ENCODE data around the gene DAPL1. TPM values are rescaled to one million over a fixed set of nuclear protein-coding genes. Genes with fewer than 3 reads are reported as not detected.

Gene DAPL1
- total RNA-seq, 1 experiment from 2014 or later = not detected

DNA sequence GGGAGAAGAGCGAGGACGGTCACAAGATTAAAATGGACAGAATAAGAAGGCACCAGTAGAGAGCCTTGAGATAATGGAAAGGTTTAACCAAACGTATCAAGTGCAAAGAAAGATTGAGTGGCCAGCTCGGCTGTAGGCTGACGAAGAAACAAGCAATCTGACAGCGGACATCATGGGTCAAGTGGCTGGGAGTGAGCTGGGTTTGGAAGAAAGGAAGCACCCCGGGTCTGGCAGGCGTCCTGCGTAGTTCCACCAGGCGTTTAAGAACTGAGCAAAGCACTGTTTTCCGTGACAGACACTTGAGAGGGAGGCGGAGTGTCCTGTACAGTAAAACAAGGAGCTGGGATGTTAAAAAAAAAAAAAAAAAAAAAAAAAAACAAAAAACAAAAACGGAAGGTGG is 27.1 kb downstream of the DAPL1 start:
- Mint-ChIP-seq H3K27ac (ENCODE audit: low read depth, unreplicated experiment) (no peak overlapping the region), H3K27me3 (ENCODE audit: insufficient read depth, unreplicated experiment) (no peaks in the 10 kb centered on the region), H3K36me3 (ENCODE audit: insufficient read depth, unreplicated experiment) (no peaks in the 10 kb centered on the region), H3K4me3 (ENCODE audit: unreplicated experiment) (no peak overlapping the region), H3K4me1 (ENCODE audit: insufficient read depth, unreplicated experiment) (no peaks in the 10 kb centered on the region), H3K9me3 (ENCODE audit: unreplicated experiment) (no peaks in the 10 kb centered on the region)
- DNase-seq (ENCODE audit: unreplicated experiment) = no peak
- TF ChIP-seq, protein P1, sequence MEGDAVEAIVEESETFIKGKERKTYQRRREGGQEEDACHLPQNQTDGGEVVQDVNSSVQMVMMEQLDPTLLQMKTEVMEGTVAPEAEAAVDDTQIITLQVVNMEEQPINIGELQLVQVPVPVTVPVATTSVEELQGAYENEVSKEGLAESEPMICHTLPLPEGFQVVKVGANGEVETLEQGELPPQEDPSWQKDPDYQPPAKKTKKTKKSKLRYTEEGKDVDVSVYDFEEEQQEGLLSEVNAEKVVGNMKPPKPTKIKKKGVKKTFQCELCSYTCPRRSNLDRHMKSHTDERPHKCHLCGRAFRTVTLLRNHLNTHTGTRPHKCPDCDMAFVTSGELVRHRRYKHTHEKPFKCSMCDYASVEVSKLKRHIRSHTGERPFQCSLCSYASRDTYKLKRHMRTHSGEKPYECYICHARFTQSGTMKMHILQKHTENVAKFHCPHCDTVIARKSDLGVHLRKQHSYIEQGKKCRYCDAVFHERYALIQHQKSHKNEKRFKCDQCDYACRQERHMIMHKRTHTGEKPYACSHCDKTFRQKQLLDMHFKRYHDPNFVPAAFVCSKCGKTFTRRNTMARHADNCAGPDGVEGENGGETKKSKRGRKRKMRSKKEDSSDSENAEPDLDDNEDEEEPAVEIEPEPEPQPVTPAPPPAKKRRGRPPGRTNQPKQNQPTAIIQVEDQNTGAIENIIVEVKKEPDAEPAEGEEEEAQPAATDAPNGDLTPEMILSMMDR (IDR thresholded peaks at IDR 0.05; ENCODE audit: unreplicated experiment) = no peak
- ChIA-PET POLR2A (no interaction called here), CTCF (interaction anchor here (0.8 kb wide), 1 partner anchor 61 kb away, joined by 3 read pairs; no protein-coding TSS in a partner anchor)
- BruUV-seq (replicated peaks) = no TSS peak
- intact Hi-C loops (cut with micrococcal nuclease) = no loop called here

DNA sequence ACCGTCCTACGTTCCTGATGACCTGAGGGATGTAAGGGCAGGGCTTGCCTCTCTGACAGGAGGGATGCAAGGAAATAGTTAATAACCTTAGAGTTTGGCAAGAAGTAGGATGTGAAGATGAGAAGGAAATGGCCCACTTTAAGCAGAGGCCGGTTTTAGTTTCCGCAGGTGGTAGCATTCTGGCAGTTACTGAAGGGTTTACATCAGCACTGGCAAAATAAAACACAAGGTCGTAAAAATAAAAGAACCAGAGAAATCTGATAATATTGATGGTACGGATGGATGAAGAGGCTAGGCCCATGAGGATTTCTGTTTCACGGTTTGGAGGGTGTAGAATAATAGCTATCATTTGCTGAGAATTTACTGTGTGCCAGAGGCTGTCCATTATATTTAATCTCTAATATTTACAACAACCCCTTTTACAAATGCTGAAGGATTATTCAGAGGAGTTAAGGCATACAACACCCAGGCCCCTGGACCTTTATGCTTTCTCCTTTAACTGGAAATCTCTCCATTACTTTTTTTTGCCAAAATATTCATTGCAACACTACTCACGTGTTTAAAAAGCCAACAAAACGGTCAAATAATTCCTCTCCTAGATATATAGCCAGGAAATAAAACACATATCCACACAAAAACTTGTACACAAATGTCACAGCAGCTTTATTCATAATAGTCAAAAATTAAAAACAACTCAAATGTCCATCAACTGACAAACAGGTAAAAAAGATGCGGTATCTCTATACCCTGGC is 28.5 kb downstream of the DAPL1 start:
- Mint-ChIP-seq H3K36me3 (ENCODE audit: insufficient read depth, unreplicated experiment) (no peaks in the 10 kb centered on the region), H3K4me3 (ENCODE audit: unreplicated experiment) (no peak overlapping the region), H3K27ac (ENCODE audit: low read depth, unreplicated experiment) (no peak overlapping the region), H3K4me1 (ENCODE audit: insufficient read depth, unreplicated experiment) (peaks cover under 1% of the 10 kb centered on the region), H3K27me3 (ENCODE audit: insufficient read depth, unreplicated experiment) (no peaks in the 10 kb centered on the region), H3K9me3 (ENCODE audit: unreplicated experiment) (no peaks in the 10 kb centered on the region)
- intact Hi-C loops (cut with micrococcal nuclease) = no loop called here
- no peak for DNase-seq (ENCODE audit: unreplicated experiment)
- CTCF ChIA-PET = no interaction called here
- POLR2A ChIA-PET = no interaction called here
- TF ChIP-seq, protein P1 (IDR thresholded peaks at IDR 0.05; ENCODE audit: unreplicated experiment) = no peak
- BruUV-seq (replicated peaks) = no TSS peak

DNA sequence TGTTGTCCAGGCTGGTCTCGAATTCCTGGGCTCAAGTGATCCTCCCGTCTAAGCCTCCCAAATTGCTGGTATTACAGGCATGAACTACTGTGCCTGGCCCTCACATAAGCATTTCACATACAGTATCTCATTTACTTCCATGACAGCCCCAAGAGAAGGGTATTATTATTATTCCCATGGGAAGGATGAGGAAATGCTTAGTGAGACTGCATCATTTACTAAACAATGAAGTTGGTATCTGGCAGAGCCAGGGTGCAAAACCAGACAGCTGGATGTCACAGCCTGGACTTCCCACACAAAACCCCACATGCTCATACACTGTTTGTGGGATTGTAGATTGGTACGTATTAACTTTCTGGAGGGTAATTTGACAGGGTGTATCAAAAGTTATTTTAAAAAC is 29.9 kb downstream of the DAPL1 start:
- TF ChIP-seq, protein P1 (IDR thresholded peaks at IDR 0.05; ENCODE audit: unreplicated experiment) = no peak
- H3K4me1 Mint-ChIP-seq (ENCODE audit: insufficient read depth, unreplicated experiment) = peaks cover 5% of the 10 kb centered on the region
- H3K4me3 Mint-ChIP-seq (ENCODE audit: unreplicated experiment) = no peak overlapping the region
- H3K9me3 Mint-ChIP-seq (ENCODE audit: unreplicated experiment) = no peaks in the 10 kb centered on the region
- no peak overlapping the region for H3K27ac Mint-ChIP-seq (ENCODE audit: low read depth, unreplicated experiment)
- no TSS peak for BruUV-seq (replicated peaks)
- H3K27me3 Mint-ChIP-seq (ENCODE audit: insufficient read depth, unreplicated experiment) = no peaks in the 10 kb centered on the region
- intact Hi-C loops (cut with micrococcal nuclease) = no loop called here
- ChIA-PET POLR2A (no interaction called here), CTCF (no interaction called here)
- H3K36me3 Mint-ChIP-seq (ENCODE audit: insufficient read depth, unreplicated experiment) = no peaks in the 10 kb centered on the region
- no peak for DNase-seq (ENCODE audit: unreplicated experiment)

DNA sequence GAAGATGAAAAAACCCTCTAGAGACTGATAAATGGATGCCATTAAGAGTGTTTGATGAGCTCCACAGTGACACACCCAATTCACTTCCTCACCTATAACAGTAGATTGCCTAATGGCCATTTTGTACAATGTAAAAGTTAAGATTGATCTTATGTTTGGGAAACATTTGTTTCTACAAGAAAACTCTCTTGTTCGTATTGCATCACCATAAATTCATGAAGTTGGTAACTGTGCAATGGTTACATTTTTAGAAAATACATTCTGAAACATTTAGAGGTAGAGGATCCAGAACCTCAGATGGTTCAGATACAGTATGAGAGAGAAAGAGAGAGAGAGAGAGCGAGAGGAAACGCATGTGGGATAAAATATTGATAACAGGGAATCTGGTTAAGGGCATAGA is 31.8 kb downstream of the DAPL1 start:
- H3K4me1 Mint-ChIP-seq (ENCODE audit: insufficient read depth, unreplicated experiment) = peaks cover 5% of the 10 kb centered on the region
- no peak for DNase-seq (ENCODE audit: unreplicated experiment)
- no peaks in the 10 kb centered on the region for H3K9me3 Mint-ChIP-seq (ENCODE audit: unreplicated experiment)
- ChIA-PET POLR2A (interaction anchor here (0.8 kb wide), 1 partner anchor 16 kb away, joined by 3 read pairs; no protein-coding TSS in a partner anchor), CTCF (interaction anchor here (0.6 kb wide), 1 partner anchor 20 kb away, joined by 3 read pairs; no protein-coding TSS in a partner anchor)
- H3K27me3 Mint-ChIP-seq (ENCODE audit: insufficient read depth, unreplicated experiment) = no peaks in the 10 kb centered on the region
- no peak overlapping the region for H3K27ac Mint-ChIP-seq (ENCODE audit: low read depth, unreplicated experiment)
- intact Hi-C loops (cut with micrococcal nuclease) = no loop called here
- TF ChIP-seq, protein P1 (IDR thresholded peaks at IDR 0.05; ENCODE audit: unreplicated experiment) = no peak
- no peaks in the 10 kb centered on the region for H3K36me3 Mint-ChIP-seq (ENCODE audit: insufficient read depth, unreplicated experiment)
- H3K4me3 Mint-ChIP-seq (ENCODE audit: unreplicated experiment) = no peak overlapping the region
- BruUV-seq (replicated peaks) = no TSS peak
